CD4-positive, CD25-positive, alpha-beta regulatory T cell (primary cell): ENCODE results near the gene CASP9. TPM values are rescaled to one million over a fixed set of nuclear protein-coding genes. Genes with fewer than 3 reads are reported as not detected.
"Not testable (repeated sequence)": the region's sequence is repeated elsewhere in the genome, so short reads cannot be mapped to it uniquely, and the experiment has no call there.

Experiments
- ATAC-seq, 2 donors: fragments of 150-1000 bp; cut with Tn5 transposase; one replicate each; pipeline ENCODE4 v1.10.0; 2021; ENCODE audit warnings: low read depth in 2 of 2, moderate number of reproducible peaks in 2 of 2, moderate library complexity in 1 of 2
- DNase-seq, 3 donors: peaks; one replicate each; pipeline versions ENCODE4 v3.0.0 to v3.0.0-alpha.2; 2012 to 2022; ENCODE audit warnings: mixed read lengths in 1 of 3
- H3K27ac ChIP-seq: one replicate; pipeline ENCODE4 v1.7.0; 2013; ENCODE audit warnings: mild to moderate bottlenecking, low read length; ENCODE audit not compliant: insufficient read depth, poor library complexity, severe bottlenecking
- H3K27me3 ChIP-seq: one replicate; pipeline ENCODE4 v1.7.0; 2013; ENCODE audit warnings: low read length; ENCODE audit not compliant: control insufficient read depth, insufficient read depth
- H3K36me3 ChIP-seq: one replicate; pipeline ENCODE4 v1.7.0; 2013; ENCODE audit warnings: mild to moderate bottlenecking, low read length, moderate library complexity; ENCODE audit not compliant: control insufficient read depth, insufficient read depth
- H3K4me1 ChIP-seq: 2 replicates; pipeline ENCODE4 v1.7.0; 2013; ENCODE audit warnings: mild to moderate bottlenecking, low read length; ENCODE audit not compliant: insufficient read depth, control insufficient read depth, poor library complexity, severe bottlenecking
- H3K4me3 ChIP-seq: one replicate; pipeline ENCODE4 v1.7.0; 2013; ENCODE audit warnings: low read depth, mild to moderate bottlenecking, low read length, moderate library complexity
- H3K9me3 ChIP-seq, 2 experiments: 1 replicate in 1 of 2; 2 replicates in 1 of 2; pipeline ENCODE4 v1.7.0; 2013; ENCODE audit warnings: low read length in 2 of 2, mild to moderate bottlenecking in 1 of 2, moderate library complexity in 1 of 2; ENCODE audit not compliant: control insufficient read depth in 2 of 2
- H3K27ac Mint-ChIP-seq, 3 donors: one replicate each; pipeline ENCODE4 v1.8.0; 2020 to 2022; ENCODE audit warnings: mild to moderate bottlenecking in 3 of 3, mixed read lengths in 3 of 3, moderate library complexity in 2 of 3
- H3K27me3 Mint-ChIP-seq: one replicate; pipeline ENCODE4 v1.8.0; 2022; ENCODE audit warnings: mild to moderate bottlenecking, mixed read lengths
- H3K36me3 Mint-ChIP-seq: one replicate; pipeline ENCODE4 v1.8.0; 2020; ENCODE audit warnings: mixed read lengths
- H3K4me1 Mint-ChIP-seq, 4 donors: one replicate each; pipeline ENCODE4 v1.8.0; 2020 to 2022; ENCODE audit warnings: mixed read lengths in 4 of 4, mild to moderate bottlenecking in 1 of 4
- H3K4me3 Mint-ChIP-seq, 4 donors: one replicate each; pipeline ENCODE4 v1.8.0; 2020 to 2022; ENCODE audit warnings: mild to moderate bottlenecking in 4 of 4, mixed read lengths in 4 of 4, moderate library complexity in 3 of 4
- H3K9me3 Mint-ChIP-seq, 7 donors: one replicate each; pipeline ENCODE4 v1.8.0; 2020 to 2022; ENCODE audit warnings: mixed read lengths in 7 of 7, mild to moderate bottlenecking in 3 of 7, moderate library complexity in 2 of 7
- polyA plus RNA-seq, 4 donors: library from polyadenylated mRNA; unstranded; fragments of 300-500 nt; fragmentation: Illumina TruSeq; gene quantifications; one replicate each; pipeline ENCODE4 v1.2.3, GENCODE V29; 2021
- total RNA-seq: library from RNA; stranded (reverse); gene quantifications from one replicate; pipeline ENCODE4 v1.2.3, GENCODE V29; 2022

CASP9 gene
- total and polyA plus RNA-seq, 5 donors from 2014 or later: 5.8 to 11.7 (median 7.8) TPM

GRCh38 chr1:15459771-15460707, 64.0 kb downstream of the CASP9 start:
- no peaks in the 10 kb centered on the region for H3K4me1 Mint-ChIP-seq
- Histone ChIP-seq H3K27me3 (no peaks in the 10 kb centered on the region), H3K36me3 (no peaks in the 10 kb centered on the region), H3K4me3 (no peak overlapping the region), H3K4me1 (no peaks in the 10 kb centered on the region), H3K27ac (no peak overlapping the region), H3K9me3 (no peaks in the 10 kb centered on the region)
- H3K9me3 Mint-ChIP-seq: no peaks in the 10 kb centered on the region
- ATAC-seq (no peak), DNase-seq (no peak)
- no peaks in the 10 kb centered on the region for H3K36me3 Mint-ChIP-seq
- no peaks in the 10 kb centered on the region for H3K27me3 Mint-ChIP-seq
- H3K4me3 Mint-ChIP-seq: no peak overlapping the region
- no peak overlapping the region for H3K27ac Mint-ChIP-seq

DNA sequence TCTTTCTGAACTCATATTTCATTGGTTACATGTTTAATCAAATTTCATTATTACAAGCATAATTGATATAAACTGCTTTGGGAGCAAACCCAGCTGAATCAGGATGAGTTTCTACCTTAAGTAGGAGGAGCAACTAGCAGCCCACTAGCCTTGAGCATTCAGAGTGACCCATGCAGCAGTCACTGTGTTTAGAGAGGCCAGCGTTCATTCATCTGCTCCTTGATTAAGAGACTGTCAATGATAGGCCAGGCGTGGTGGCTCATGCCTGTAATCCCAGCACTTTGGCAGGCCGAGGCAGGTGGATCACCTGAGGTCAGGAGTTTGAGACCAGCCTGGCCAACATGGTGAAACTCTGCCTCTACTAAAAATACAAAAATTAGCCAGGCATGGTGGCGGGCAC, 65.6 kb downstream of the CASP9 start:
- not testable (repeated sequence) for H3K36me3 ChIP-seq, H3K27me3 Mint-ChIP-seq, H3K27ac ChIP-seq, H3K4me1 Mint-ChIP-seq, H3K36me3 Mint-ChIP-seq, H3K4me3 Mint-ChIP-seq, H3K4me3 ChIP-seq, ATAC-seq, H3K27me3 ChIP-seq, DNase-seq, H3K4me1 ChIP-seq, H3K9me3 Mint-ChIP-seq, H3K9me3 ChIP-seq, H3K27ac Mint-ChIP-seq

- H3K9me3 Mint-ChIP-seq: no peaks in the 10 kb centered on the region
- ATAC-seq (no peak), DNase-seq (no peak)
- Histone ChIP-seq H3K4me3 (no peak overlapping the region), H3K4me1 (no peaks in the 10 kb centered on the region), H3K27me3 (no peaks in the 10 kb centered on the region), H3K36me3 (no peaks in the 10 kb centered on the region), H3K27ac (no peak overlapping the region), H3K9me3 (no peaks in the 10 kb centered on the region)
- H3K27ac Mint-ChIP-seq: no peak overlapping the region
- H3K36me3 Mint-ChIP-seq: no peaks in the 10 kb centered on the region
- H3K27me3 Mint-ChIP-seq: peaks cover 4% of the 10 kb centered on the region
- no peak overlapping the region for H3K4me3 Mint-ChIP-seq
- no peaks in the 10 kb centered on the region for H3K4me1 Mint-ChIP-seq
These were observed 66.4 kb downstream of the CASP9 start for GRCh38 chr1:15457585-15457984.

DNA sequence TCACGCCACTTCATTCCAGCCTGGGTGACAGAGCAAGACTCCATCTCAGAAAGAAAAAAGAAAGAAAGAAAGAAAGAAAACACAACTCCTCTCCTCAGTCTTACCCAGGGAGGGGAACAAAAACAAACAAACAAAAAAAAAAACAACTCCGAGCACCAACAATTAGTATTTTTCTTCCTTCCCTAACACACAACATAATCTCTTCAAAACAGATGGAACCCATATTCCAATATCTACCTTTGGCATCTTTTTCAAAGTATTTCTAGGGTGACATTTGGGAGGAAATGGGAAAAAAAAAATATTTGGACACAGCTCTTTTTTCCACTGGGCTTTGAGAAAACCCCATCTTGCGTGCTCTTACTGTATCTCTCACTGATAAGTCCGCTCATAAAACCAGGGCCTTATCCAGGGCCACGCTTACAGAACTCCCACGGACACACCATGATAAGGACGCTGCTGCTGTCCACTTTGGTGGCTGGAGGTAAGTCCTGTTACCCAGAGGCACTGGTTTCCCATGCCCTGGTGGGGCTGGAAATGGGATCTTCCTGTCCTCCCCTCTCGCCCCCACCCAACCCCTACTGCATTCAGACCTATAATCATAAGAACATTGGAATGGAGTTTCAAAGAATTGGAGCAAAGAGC, 67.6 kb downstream of the CASP9 start, which contains the start of gene CELA2A:
TSS of gene CELA2A (plus strand) at position 420 of the 642 bp plus-strand sequence. CDS start at position 442, 22 bp downstream.
- no peaks in the 10 kb centered on the region for H3K27me3 ChIP-seq
- DNase-seq: no peak
- peak within 1 kb of the TSS in 2 of 3 donors; percentile 50 to 76 for H3K27ac Mint-ChIP-seq
- ATAC-seq: no peak
- H3K36me3 ChIP-seq: no peaks in the 10 kb centered on the region
- peaks cover 4% of the 10 kb centered on the region for H3K27me3 Mint-ChIP-seq
- H3K4me3 ChIP-seq: no peak within 1 kb of the TSS
- H3K27ac ChIP-seq: no peak within 1 kb of the TSS
- no peaks in the 10 kb centered on the region for H3K4me1 ChIP-seq
- H3K4me3 Mint-ChIP-seq: no peak within 1 kb of the TSS
- H3K36me3 Mint-ChIP-seq: no peaks in the 10 kb centered on the region
- no peaks in the 10 kb centered on the region for H3K9me3 ChIP-seq
- no peaks in the 10 kb centered on the region for H3K4me1 Mint-ChIP-seq
- H3K9me3 Mint-ChIP-seq: no peaks in the 10 kb centered on the region

DNA sequence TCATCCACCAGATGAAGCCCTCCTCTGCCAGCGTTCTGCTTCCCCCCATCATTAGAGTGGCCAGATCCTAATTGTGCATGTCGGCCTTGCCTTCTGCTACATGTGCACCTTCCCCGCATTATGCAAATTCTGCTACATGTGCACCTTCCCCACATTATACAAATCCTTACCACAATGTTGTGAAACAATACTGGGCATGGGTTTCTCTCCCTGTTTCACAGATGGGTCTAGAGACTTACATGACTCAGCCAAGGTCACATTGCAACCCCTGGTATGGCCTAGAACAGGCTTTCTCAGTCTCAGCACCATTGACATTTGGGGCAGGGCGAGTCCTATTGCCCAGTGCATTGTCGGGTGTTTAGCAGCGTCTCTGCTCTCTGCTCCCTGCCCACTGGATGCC, 68.5 kb downstream of the CASP9 start:
- peaks cover 4% of the 10 kb centered on the region for H3K27me3 Mint-ChIP-seq
- no peak overlapping the region for H3K4me3 Mint-ChIP-seq
- peaks cover 0 to 2% (median 0%) of the 10 kb centered on the region in 7 donors for H3K9me3 Mint-ChIP-seq
- peak overlapping the region in 1 of 3 donors; percentile 76 for H3K27ac Mint-ChIP-seq
- Histone ChIP-seq H3K27me3 (no peaks in the 10 kb centered on the region), H3K4me1 (no peaks in the 10 kb centered on the region), H3K9me3 (no peaks in the 10 kb centered on the region), H3K36me3 (no peaks in the 10 kb centered on the region), H3K4me3 (no peak overlapping the region), H3K27ac (no peak overlapping the region)
- no peaks in the 10 kb centered on the region for H3K4me1 Mint-ChIP-seq
- no peak for DNase-seq
- no peaks in the 10 kb centered on the region for H3K36me3 Mint-ChIP-seq
- ATAC-seq: no peak

GRCh38 chr1:15454256-15454655, 69.8 kb downstream of the CASP9 start:
- Histone ChIP-seq H3K4me1 (no peaks in the 10 kb centered on the region), H3K4me3 (no peak overlapping the region), H3K9me3 (no peaks in the 10 kb centered on the region), H3K36me3 (no peaks in the 10 kb centered on the region), H3K27ac (no peak overlapping the region), H3K27me3 (no peaks in the 10 kb centered on the region)
- no peaks in the 10 kb centered on the region for H3K36me3 Mint-ChIP-seq
- no peaks in the 10 kb centered on the region for H3K4me1 Mint-ChIP-seq
- no peak overlapping the region for H3K4me3 Mint-ChIP-seq
- H3K9me3 Mint-ChIP-seq: peaks cover 0 to 2% (median 0%) of the 10 kb centered on the region in 7 donors
- no peak overlapping the region for H3K27ac Mint-ChIP-seq
- H3K27me3 Mint-ChIP-seq: peaks cover 4% of the 10 kb centered on the region
- DNase-seq: no peak
- no peak for ATAC-seq

DNA sequence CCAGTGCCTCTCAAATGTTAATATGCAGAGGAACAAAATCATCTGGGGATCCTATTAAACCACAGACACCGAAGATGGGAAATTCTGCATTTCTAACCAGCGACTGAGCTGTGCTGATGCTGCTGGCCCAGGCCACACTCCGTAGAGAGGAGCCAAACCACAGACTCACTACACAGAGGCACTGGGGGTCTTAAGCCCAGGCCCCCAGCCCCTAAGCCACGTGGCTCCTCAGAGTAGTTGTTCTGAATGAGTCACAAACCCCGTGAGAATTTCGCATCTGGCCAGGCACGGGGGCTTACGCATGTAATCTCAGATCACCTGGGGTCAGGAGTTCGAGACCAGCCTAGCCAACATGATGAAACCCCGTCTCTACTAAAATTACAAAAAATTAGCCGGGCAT, 70.3 kb downstream of the CASP9 start:
- Histone ChIP-seq H3K9me3 (no peaks in the 10 kb centered on the region), H3K36me3 (no peaks in the 10 kb centered on the region), H3K4me1 (no peaks in the 10 kb centered on the region), H3K27ac (no peak overlapping the region), H3K27me3 (no peaks in the 10 kb centered on the region), H3K4me3 (no peak overlapping the region)
- Mint-ChIP-seq H3K27ac (no peak overlapping the region), H3K36me3 (no peaks in the 10 kb centered on the region), H3K4me3 (no peak overlapping the region), H3K27me3 (peaks cover 4% of the 10 kb centered on the region), H3K4me1 (no peaks in the 10 kb centered on the region), H3K9me3 (peaks cover 0 to 2% (median 0%) of the 10 kb centered on the region in 7 donors)
- ATAC-seq (no peak), DNase-seq (no peak)
